Measurements from ENCODE around the gene COL9A2.

Gene COL9A2

GRCh38 chr1:40302475-40302874, 14.6 kb downstream of the COL9A2 start:
- DNase-seq (no peak), ATAC-seq (no peak)
- H3K9me3 Mint-ChIP-seq = no peaks in the 10 kb centered on the region
- no peaks in the 10 kb centered on the region for H3K4me1 Mint-ChIP-seq
- no peaks in the 10 kb centered on the region for H3K27me3 Mint-ChIP-seq
- H3K27ac Mint-ChIP-seq = no peak overlapping the region
- no peak overlapping the region for H3K4me3 Mint-ChIP-seq
- H3K36me3 Mint-ChIP-seq (ENCODE audit: low read depth) = no peaks in the 10 kb centered on the region

GRCh38 chr1:40301541-40302299, 15.4 kb downstream of the COL9A2 start:
- DNase-seq (no peak), ATAC-seq (no peak)
- no peaks in the 10 kb centered on the region for H3K27me3 Mint-ChIP-seq
- H3K9me3 Mint-ChIP-seq = no peaks in the 10 kb centered on the region
- no peak overlapping the region for H3K4me3 Mint-ChIP-seq
- H3K4me1 Mint-ChIP-seq = no peaks in the 10 kb centered on the region
- no peaks in the 10 kb centered on the region for H3K36me3 Mint-ChIP-seq (ENCODE audit: low read depth)
- no peak overlapping the region for H3K27ac Mint-ChIP-seq

- H3K4me3 Mint-ChIP-seq = no peak overlapping the region
- H3K27ac Mint-ChIP-seq = no peak overlapping the region
- no peaks in the 10 kb centered on the region for H3K4me1 Mint-ChIP-seq
- H3K36me3 Mint-ChIP-seq (ENCODE audit: low read depth) = no peaks in the 10 kb centered on the region
- H3K27me3 Mint-ChIP-seq = no peaks in the 10 kb centered on the region
- no peaks in the 10 kb centered on the region for H3K9me3 Mint-ChIP-seq
- ATAC-seq (no peak), DNase-seq (no peak)
Observed at GRCh38 chr1:40301066-40301465, 16.0 kb downstream of the COL9A2 start.

GRCh38 chr1:40300651-40301050, 16.4 kb downstream of the COL9A2 start:
- Mint-ChIP-seq H3K4me1 (no peaks in the 10 kb centered on the region), H3K9me3 (no peaks in the 10 kb centered on the region), H3K27me3 (no peaks in the 10 kb centered on the region), H3K36me3 (ENCODE audit: low read depth) (no peaks in the 10 kb centered on the region), H3K4me3 (no peak overlapping the region), H3K27ac (no peak overlapping the region)
- ATAC-seq (no peak), DNase-seq (no peak)

- Mint-ChIP-seq H3K27ac (no peak overlapping the region), H3K4me3 (no peak overlapping the region), H3K36me3 (ENCODE audit: low read depth) (no peaks in the 10 kb centered on the region), H3K9me3 (no peaks in the 10 kb centered on the region), H3K4me1 (no peaks in the 10 kb centered on the region), H3K27me3 (no peaks in the 10 kb centered on the region)
- ATAC-seq (no peak), DNase-seq (no peak)
Observed at GRCh38 chr1:40300249-40300567, 16.9 kb downstream of the COL9A2 start.

GRCh38 chr1:40299366-40300248, 17.5 kb downstream of the COL9A2 start:
- Mint-ChIP-seq H3K4me3 (no peak overlapping the region), H3K4me1 (no peaks in the 10 kb centered on the region), H3K27me3 (no peaks in the 10 kb centered on the region), H3K27ac (no peak overlapping the region), H3K36me3 (ENCODE audit: low read depth) (no peaks in the 10 kb centered on the region), H3K9me3 (no peaks in the 10 kb centered on the region)
- DNase-seq (no peak), ATAC-seq (no peak)

- H3K4me3 Mint-ChIP-seq = no peak overlapping the region
- no peaks in the 10 kb centered on the region for H3K27me3 Mint-ChIP-seq
- peaks cover 3% of the 10 kb centered on the region for H3K4me1 Mint-ChIP-seq
- DNase-seq = no peak
- H3K9me3 Mint-ChIP-seq = no peaks in the 10 kb centered on the region
- H3K36me3 Mint-ChIP-seq (ENCODE audit: low read depth) = peaks cover 27% of the 10 kb centered on the region
- peak overlapping the region; percentile 23 for H3K27ac Mint-ChIP-seq
- no peak for ATAC-seq
Observed at GRCh38 chr1:40291293-40291692, 25.8 kb downstream of the COL9A2 start.

GRCh38 chr1:40281853-40282252, 35.2 kb downstream of the COL9A2 start:
- H3K4me1 Mint-ChIP-seq = no peaks in the 10 kb centered on the region
- no peak overlapping the region for H3K4me3 Mint-ChIP-seq
- no peaks in the 10 kb centered on the region for H3K27me3 Mint-ChIP-seq
- peaks cover 37% of the 10 kb centered on the region for H3K36me3 Mint-ChIP-seq (ENCODE audit: low read depth)
- ATAC-seq (no peak), DNase-seq (no peak)
- H3K27ac Mint-ChIP-seq = peak overlapping the region; percentile 59
- no peaks in the 10 kb centered on the region for H3K9me3 Mint-ChIP-seq

GRCh38 chr1:40276122-40276521, 41.0 kb downstream of the COL9A2 start:
- Mint-ChIP-seq H3K27ac (peak overlapping the region; percentile 33), H3K27me3 (no peaks in the 10 kb centered on the region), H3K36me3 (ENCODE audit: low read depth) (peaks cover 55% of the 10 kb centered on the region), H3K4me3 (no peak overlapping the region), H3K4me1 (peaks cover 7% of the 10 kb centered on the region), H3K9me3 (no peaks in the 10 kb centered on the region)
- DNase-seq = no peak
- no peak for ATAC-seq

GRCh38 chr1:40274331-40274730, 42.8 kb downstream of the COL9A2 start:
- no peaks in the 10 kb centered on the region for H3K9me3 Mint-ChIP-seq
- ATAC-seq (no peak), DNase-seq (no peak)
- H3K36me3 Mint-ChIP-seq (ENCODE audit: low read depth) = peaks cover 61% of the 10 kb centered on the region
- no peaks in the 10 kb centered on the region for H3K27me3 Mint-ChIP-seq
- H3K27ac Mint-ChIP-seq = no peak overlapping the region
- no peak overlapping the region for H3K4me3 Mint-ChIP-seq
- H3K4me1 Mint-ChIP-seq = peaks cover 23% of the 10 kb centered on the region

GRCh38 chr1:40273547-40274166, 43.4 kb downstream of the COL9A2 start:
- no peaks in the 10 kb centered on the region for H3K9me3 Mint-ChIP-seq
- H3K4me3 Mint-ChIP-seq = no peak overlapping the region
- H3K27me3 Mint-ChIP-seq = no peaks in the 10 kb centered on the region
- H3K4me1 Mint-ChIP-seq = peaks cover 23% of the 10 kb centered on the region
- ATAC-seq (no peak), DNase-seq (no peak)
- no peak overlapping the region for H3K27ac Mint-ChIP-seq
- H3K36me3 Mint-ChIP-seq (ENCODE audit: low read depth) = peaks cover 58% of the 10 kb centered on the region

GRCh38 chr1:40272653-40273213, 44.4 kb downstream of the COL9A2 start:
- Mint-ChIP-seq H3K4me3 (no peak overlapping the region), H3K36me3 (ENCODE audit: low read depth) (peaks cover 63% of the 10 kb centered on the region), H3K4me1 (peaks cover 24% of the 10 kb centered on the region), H3K9me3 (no peaks in the 10 kb centered on the region), H3K27me3 (no peaks in the 10 kb centered on the region), H3K27ac (no peak overlapping the region)
- ATAC-seq = no peak
- DNase-seq = no peak

- H3K36me3 Mint-ChIP-seq (ENCODE audit: low read depth) = peaks cover 70% of the 10 kb centered on the region
- peak; percentile 95 for ATAC-seq
- H3K4me3 Mint-ChIP-seq = peak overlapping the region; percentile 27
- peak overlapping the region; percentile 75 for H3K27ac Mint-ChIP-seq
- H3K4me1 Mint-ChIP-seq = peaks cover 38% of the 10 kb centered on the region
- no peak for DNase-seq
- H3K27me3 Mint-ChIP-seq = no peaks in the 10 kb centered on the region
- no peaks in the 10 kb centered on the region for H3K9me3 Mint-ChIP-seq
Observed at GRCh38 chr1:40270152-40270834, 46.8 kb downstream of the COL9A2 start.

GRCh38 chr1:40268211-40268610, 48.9 kb downstream of the COL9A2 start:
- H3K4me3 Mint-ChIP-seq = no peak overlapping the region

More at GRCh38 chr1:40268211-40268610, 48.9 kb downstream of the COL9A2 start:
- no peak for ATAC-seq
- peaks cover 72% of the 10 kb centered on the region for H3K36me3 Mint-ChIP-seq (ENCODE audit: low read depth)
- H3K4me1 Mint-ChIP-seq = peaks cover 59% of the 10 kb centered on the region
- no peaks in the 10 kb centered on the region for H3K9me3 Mint-ChIP-seq
- no peak overlapping the region for H3K27ac Mint-ChIP-seq
- H3K27me3 Mint-ChIP-seq = no peaks in the 10 kb centered on the region
- DNase-seq = no peak

Data from activated naive CD8-positive, alpha-beta T cell treated with anti-CD3 and anti-CD28 coated beads, Interleukin-2, amount 50 U/mL, for 24 hours (primary cell).